Lower leg skin (tissue), 4 donors: Measurements from ENCODE around the gene NTN4. TPM values are rescaled to one million over a fixed set of nuclear protein-coding genes. Genes with fewer than 3 reads are reported as not detected.

Source experiments
- DNase-seq, 2 donors: peaks; one replicate each; pipeline ENCODE4 v3.0.0-alpha.2; 2019; ENCODE audit warnings: low spot score in 2 of 2
- H3K4me3 ChIP-seq: fragments of 200-600 bp; sonication (generic); 2 replicates; pipeline ENCODE4 v1.5.1; 2017; ENCODE audit warnings: mild to moderate bottlenecking, low read depth; ENCODE audit not compliant: poor library complexity, severe bottlenecking
- POLR2A ChIP-seq, 2 donors: fragments of 450-650 bp; IDR thresholded peaks; one replicate each; pipeline ENCODE4 v1.6.1; 2016 to 2017; ENCODE audit warnings: antibody characterized with exemption in 2 of 2, mild to moderate bottlenecking in 1 of 2, moderate library complexity in 1 of 2
- WGBS, 2 donors: methylation state at CpG; one replicate each; pipeline ENCODE4 v1.1.5; 2018; 5-methylcytosine and 5-hydroxymethylcytosine counted together
- intact Hi-C: fragments of 100-400 bp; cut with DNase I; formaldehyde crosslinking; loops from one replicate; pipeline ENCODE4 v1.15.0; 2023; ENCODE audit warnings: low total_unique reads
- total RNA-seq, 4 donors: library from RNA; depleted of rRNA; stranded (reverse); fragments of >200 nt; gene quantifications; one replicate each; pipeline ENCODE4 v1.1.0, GENCODE V29; 2016
- TF ChIP-seq, protein P1 (sequence below), 3 donors: fragments of 450-650 bp; IDR thresholded peaks; one replicate each; pipeline ENCODE4 v1.5.1; 2016; ENCODE audit warnings: antibody characterized with exemption in 3 of 3, mild to moderate bottlenecking in 3 of 3, moderate library complexity in 2 of 3

Gene NTN4
- total RNA-seq, 4 donors from 2014 or later, result 11.0 to 30.6 (median 16.8) TPM

DNA sequence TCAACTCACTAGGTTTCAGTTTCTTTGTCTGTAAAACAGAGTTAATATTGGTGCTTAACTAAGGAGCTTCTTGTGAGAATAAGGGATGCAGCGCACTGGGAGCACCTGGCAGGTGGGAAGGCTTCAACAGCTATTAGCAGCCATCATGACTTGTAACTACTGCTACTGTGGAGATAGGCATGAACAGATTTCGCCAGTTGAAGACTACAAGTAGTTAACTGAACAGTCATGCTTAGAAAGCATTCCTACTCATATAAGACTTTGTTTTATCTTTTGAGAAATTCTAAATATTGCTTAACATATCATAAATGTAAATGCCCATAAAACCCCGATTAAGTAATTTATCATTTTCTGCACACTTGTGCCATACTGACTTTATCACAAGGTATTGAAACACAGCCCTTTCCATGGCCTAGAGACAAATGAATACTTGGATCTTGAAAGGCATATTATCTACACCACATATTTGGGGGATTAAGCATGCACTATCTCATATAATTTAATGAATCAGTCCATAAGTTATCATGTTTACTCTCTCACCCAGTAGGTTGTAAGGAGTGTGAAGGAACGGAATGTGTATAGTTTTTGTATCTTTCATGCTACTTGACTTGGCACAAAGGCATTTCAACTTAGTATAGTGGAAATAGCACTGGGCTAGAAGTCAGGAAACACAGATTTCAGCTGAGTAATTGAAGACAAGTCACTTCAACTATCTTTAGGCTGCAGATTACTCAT is 16.1 kb downstream of the NTN4 start:
- TF ChIP-seq, protein P1, sequence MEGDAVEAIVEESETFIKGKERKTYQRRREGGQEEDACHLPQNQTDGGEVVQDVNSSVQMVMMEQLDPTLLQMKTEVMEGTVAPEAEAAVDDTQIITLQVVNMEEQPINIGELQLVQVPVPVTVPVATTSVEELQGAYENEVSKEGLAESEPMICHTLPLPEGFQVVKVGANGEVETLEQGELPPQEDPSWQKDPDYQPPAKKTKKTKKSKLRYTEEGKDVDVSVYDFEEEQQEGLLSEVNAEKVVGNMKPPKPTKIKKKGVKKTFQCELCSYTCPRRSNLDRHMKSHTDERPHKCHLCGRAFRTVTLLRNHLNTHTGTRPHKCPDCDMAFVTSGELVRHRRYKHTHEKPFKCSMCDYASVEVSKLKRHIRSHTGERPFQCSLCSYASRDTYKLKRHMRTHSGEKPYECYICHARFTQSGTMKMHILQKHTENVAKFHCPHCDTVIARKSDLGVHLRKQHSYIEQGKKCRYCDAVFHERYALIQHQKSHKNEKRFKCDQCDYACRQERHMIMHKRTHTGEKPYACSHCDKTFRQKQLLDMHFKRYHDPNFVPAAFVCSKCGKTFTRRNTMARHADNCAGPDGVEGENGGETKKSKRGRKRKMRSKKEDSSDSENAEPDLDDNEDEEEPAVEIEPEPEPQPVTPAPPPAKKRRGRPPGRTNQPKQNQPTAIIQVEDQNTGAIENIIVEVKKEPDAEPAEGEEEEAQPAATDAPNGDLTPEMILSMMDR (IDR thresholded peaks at IDR 0.05), result no peak
- TF ChIP-seq POLR2A (IDR thresholded peaks at IDR 0.05), result no peak

GRCh38 chr12:95773320-95773719 is 17.2 kb downstream of the NTN4 start:
- TF ChIP-seq, protein P1 (IDR thresholded peaks at IDR 0.05), result no peak
- TF ChIP-seq POLR2A (IDR thresholded peaks at IDR 0.05), result no peak
- H3K4me3 ChIP-seq, result no peak overlapping the region
- 96 to 98% methylated on average over 6 of the region's 6 CpGs for WGBS, 2 donors
- DNase-seq, result no peak
- intact Hi-C loops, result no loop called here

More for the DNA sequence above, 16.1 kb downstream of the NTN4 start:
- no peak overlapping the region for H3K4me3 ChIP-seq
- 86 to 87% methylated on average over 4 of the region's 4 CpGs for WGBS, 2 donors
- DNase-seq, result no peak
- intact Hi-C loops, result no loop called here

- intact Hi-C loops, result no loop called here
- DNase-seq, result no peak
- no peak overlapping the region for H3K4me3 ChIP-seq
- 70 to 86% methylated on average over 6 of the region's 6 CpGs for WGBS, 2 donors
- no peak for TF ChIP-seq POLR2A (IDR thresholded peaks at IDR 0.05)
- TF ChIP-seq, protein P1 (IDR thresholded peaks at IDR 0.05), result no peak
Measured at GRCh38 chr12:95767703-95768102, 22.9 kb downstream of the NTN4 start.

GRCh38 chr12:95766356-95767019 is 24.1 kb downstream of the NTN4 start:
- TF ChIP-seq, protein P1 (IDR thresholded peaks at IDR 0.05), result no peak
- TF ChIP-seq POLR2A (IDR thresholded peaks at IDR 0.05), result no peak

DNA sequence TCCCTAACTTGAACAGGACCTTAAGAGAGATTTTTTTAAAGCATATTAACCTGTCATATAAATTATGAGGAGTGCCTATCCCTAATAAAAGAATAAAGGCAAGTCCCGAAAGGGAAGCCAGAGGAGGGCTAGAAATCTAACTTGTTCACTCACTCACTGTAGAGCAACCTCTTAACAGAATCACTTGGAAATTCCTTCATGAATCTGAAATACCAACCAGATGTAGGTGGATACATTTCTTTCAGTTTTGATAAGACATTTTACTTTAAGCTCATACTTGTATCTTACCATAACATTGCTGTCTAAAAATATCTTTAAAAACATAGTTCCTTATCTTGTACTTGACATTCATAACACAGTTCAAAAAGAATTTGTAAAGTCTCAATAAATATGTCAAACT is 25.7 kb downstream of the NTN4 start:
- H3K4me3 ChIP-seq, result no peak overlapping the region
- TF ChIP-seq POLR2A (IDR thresholded peaks at IDR 0.05), result no peak
- TF ChIP-seq, protein P1 (IDR thresholded peaks at IDR 0.05), result no peak
- WGBS, 2 donors, result 62 to 76% methylated on average over 1 of the region's 1 CpG
- intact Hi-C loops, result no loop called here
- DNase-seq, result no peak

More at GRCh38 chr12:95766356-95767019, 24.1 kb downstream of the NTN4 start:
- intact Hi-C loops, result no loop called here
- WGBS, 2 donors, result 67 to 72% methylated on average over 7 of the region's 7 CpGs
- no peak overlapping the region for H3K4me3 ChIP-seq
- no peak for DNase-seq
